Fibroblast of upper back skin (primary cell): Measurements from ENCODE around the gene SYPL1.

Experiments used
- DNase-seq: peaks from one replicate; pipeline ENCODE4 v3.0.0-alpha.2; 2013

Gene SYPL1

GRCh38 chr7:106064771-106065574 lies 47.1 kb downstream of the SYPL1 start:
- peak; percentile 91 for DNase-seq

GRCh38 chr7:106064316-106064715 lies 47.8 kb downstream of the SYPL1 start:
- DNase-seq: no peak

GRCh38 chr7:106063692-106064091 lies 48.4 kb downstream of the SYPL1 start:
- DNase-seq: no peak

- no peak for DNase-seq
Measured at GRCh38 chr7:106063024-106063423, 49.1 kb downstream of the SYPL1 start.

- DNase-seq: no peak
Measured at GRCh38 chr7:106062521-106062931, 49.6 kb downstream of the SYPL1 start.

GRCh38 chr7:106062006-106062405 lies 50.1 kb downstream of the SYPL1 start:
- DNase-seq: no peak

- no peak for DNase-seq
Measured at GRCh38 chr7:106061301-106061979, 50.7 kb downstream of the SYPL1 start.

GRCh38 chr7:106060394-106060920 lies 51.7 kb downstream of the SYPL1 start:
- no peak for DNase-seq

GRCh38 chr7:106059556-106059955 lies 52.6 kb downstream of the SYPL1 start:
- DNase-seq: no peak

- DNase-seq: no peak
Measured at GRCh38 chr7:106058928-106059324, 53.2 kb downstream of the SYPL1 start.

- DNase-seq: no peak
Measured at GRCh38 chr7:106057962-106058927, 53.9 kb downstream of the SYPL1 start.

- no peak for DNase-seq
Measured at GRCh38 chr7:106057204-106057961, 54.7 kb downstream of the SYPL1 start.

GRCh38 chr7:106056513-106057203 lies 55.5 kb downstream of the SYPL1 start:
- DNase-seq: peak; percentile 70

GRCh38 chr7:106054971-106055532 lies 57.1 kb downstream of the SYPL1 start:
- no peak for DNase-seq

GRCh38 chr7:106054156-106054910 lies 57.8 kb downstream of the SYPL1 start:
- no peak for DNase-seq

- DNase-seq: no peak
Measured at GRCh38 chr7:106053109-106053508, 59.0 kb downstream of the SYPL1 start.

- no peak for DNase-seq
Measured at GRCh38 chr7:106052681-106053080, 59.4 kb downstream of the SYPL1 start.

- DNase-seq: peak; percentile 52
Measured at GRCh38 chr7:106050746-106051117, 61.4 kb downstream of the SYPL1 start.

GRCh38 chr7:106050002-106050745 lies 61.9 kb downstream of the SYPL1 start:
- DNase-seq: peak; percentile 81
